GM19468 (cell line): ENCODE results near the gene ZDHHC4.
"Not testable (repeated sequence)": the region's sequence is repeated elsewhere in the genome, so short reads cannot be mapped to it uniquely, and the experiment has no call there.

Experiments used
- ATAC-seq: cut with Tn5 transposase; IDR thresholded peaks from one replicate; pipeline ENCODE4 v1.9.1; 2021; ENCODE audit warnings: mild to moderate bottlenecking, moderate library complexity, moderate number of reproducible peaks; ENCODE audit not compliant: unreplicated experiment; ENCODE audit errors: extremely low read depth

The ZDHHC4 gene

GRCh38 chr7:6630007-6630849 lies 53.0 kb downstream of the ZDHHC4 start:
- no peak for ATAC-seq

DNA sequence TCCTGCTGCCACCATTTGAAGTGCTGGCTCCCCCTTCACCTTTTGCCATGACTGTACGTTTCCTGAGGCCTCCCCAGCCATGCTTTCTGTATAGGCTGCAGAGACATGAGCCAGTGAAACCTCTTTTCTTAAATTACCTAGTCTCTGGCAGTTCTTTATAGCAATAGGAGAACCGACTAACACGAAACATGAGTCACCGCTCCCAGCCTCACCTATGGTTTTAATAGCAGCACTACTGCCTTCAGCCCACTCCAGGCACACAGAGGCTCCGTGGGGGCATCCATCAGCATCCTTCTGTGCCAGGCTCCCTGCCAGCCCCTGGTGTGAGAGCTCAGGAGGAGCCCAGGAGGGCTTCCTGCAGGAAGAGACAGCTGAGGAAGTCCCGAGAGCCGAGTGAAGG lies 54.4 kb downstream of the ZDHHC4 start:
- no peak for ATAC-seq

- no peak for ATAC-seq
Measured at GRCh38 chr7:6634021-6634420, 56.8 kb downstream of the ZDHHC4 start.

DNA sequence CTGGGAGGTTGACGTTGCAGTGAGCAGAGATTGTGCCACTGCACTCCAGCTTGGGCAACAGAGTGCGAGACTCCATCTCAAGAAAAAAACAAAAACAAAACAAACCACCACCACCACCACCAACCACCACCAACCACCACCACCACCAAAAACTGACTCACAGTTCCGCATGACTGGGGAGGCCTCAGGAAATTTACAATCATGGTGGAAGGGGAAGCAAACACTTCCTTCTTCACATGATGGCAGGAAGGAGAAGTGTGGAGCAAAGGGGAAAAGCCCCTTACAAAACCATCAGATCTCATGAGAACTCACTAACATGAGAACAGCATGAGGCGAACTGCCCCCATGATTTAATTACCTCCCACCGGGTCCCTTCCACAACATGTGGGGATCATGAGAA lies 57.7 kb downstream of the ZDHHC4 start:
- ATAC-seq = not testable (repeated sequence)

- peak; percentile 43 for ATAC-seq
Measured at GRCh38 chr7:6636741-6637543, 59.7 kb downstream of the ZDHHC4 start, which contains the start of gene ZNF316. Gene ZNF316, plus strand, starts transcription at chr7:6637318. Its CDS starts 5,092 bp downstream, at chr7:6642410.

DNA sequence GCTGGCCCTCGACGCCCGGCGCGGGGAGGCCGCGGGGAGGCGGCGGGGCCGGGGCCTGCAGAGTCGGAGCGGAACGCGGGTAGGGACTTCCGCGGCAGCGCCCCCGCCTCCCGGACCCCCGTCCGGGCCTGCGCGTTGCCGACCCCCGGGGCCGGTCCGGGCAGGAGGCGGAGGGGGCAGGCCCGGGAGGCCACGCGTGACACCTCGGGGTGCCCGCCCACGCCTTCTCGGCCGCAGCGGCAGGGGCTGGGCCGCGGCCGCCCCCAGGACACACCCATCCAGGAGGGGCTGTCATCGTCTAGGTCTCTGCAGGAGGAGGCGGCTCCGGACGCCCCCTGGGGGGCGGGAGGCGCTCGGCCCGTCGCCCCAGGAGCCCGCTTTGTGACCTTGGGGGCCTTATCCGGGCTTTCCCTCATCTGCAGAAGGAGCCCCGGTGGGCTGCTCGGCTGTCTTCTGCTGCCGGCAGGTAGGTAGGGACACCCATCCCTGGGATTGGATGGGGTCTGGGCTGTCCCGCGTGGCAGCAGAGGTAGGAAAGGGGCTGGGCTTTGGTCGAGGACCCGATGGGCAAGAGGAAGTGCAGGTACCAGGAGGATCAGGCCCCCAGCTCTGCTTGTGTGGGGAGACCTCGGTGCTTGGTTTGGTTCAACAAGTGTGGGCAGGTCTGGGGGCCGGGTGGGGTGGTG lies 60.4 kb downstream of the ZDHHC4 start:
- ATAC-seq = peak; percentile 69
